Muscle layer of colon (tissue), 2 donors: ENCODE data around the gene SPATA32.

Experiments used
- H3K27ac ChIP-seq: one replicate; pipeline ENCODE4 v1.7.0; 2013; ENCODE audit warnings: low read depth, mild to moderate bottlenecking, low read length, moderate library complexity
- H3K27me3 ChIP-seq, 2 donors: one replicate each; pipeline ENCODE4 v1.7.0; 2013; ENCODE audit warnings: low read length in 2 of 2, mild to moderate bottlenecking in 2 of 2; ENCODE audit not compliant: insufficient read depth in 2 of 2, control insufficient read depth in 1 of 2
- H3K36me3 ChIP-seq: one replicate; pipeline ENCODE4 v1.7.0; 2013; ENCODE audit warnings: mild to moderate bottlenecking, low read length; ENCODE audit not compliant: insufficient read depth
- H3K4me1 ChIP-seq: one replicate; pipeline ENCODE4 v1.7.0; 2013; ENCODE audit warnings: mild to moderate bottlenecking, low read length; ENCODE audit not compliant: insufficient read depth
- H3K4me3 ChIP-seq, 2 donors: one replicate each; pipeline ENCODE4 v1.7.0; 2013; ENCODE audit warnings: low read length in 2 of 2, low read depth in 1 of 2, mild to moderate bottlenecking in 1 of 2, moderate library complexity in 1 of 2
- H3K9ac ChIP-seq: one replicate; pipeline ENCODE4 v1.7.0; 2013; ENCODE audit warnings: low read length
- H3K9me3 ChIP-seq: one replicate; pipeline ENCODE4 v1.7.0; 2013; ENCODE audit warnings: mild to moderate bottlenecking, low read length
- donor health status: abdominal sarcoma.
- donor health status: Adenocarcinoma of cecum.

Gene SPATA32

GRCh38 chr17:45266372-45266926 is 4.6 kb upstream of the SPATA32 start:
- Histone ChIP-seq H3K4me3 (no peak overlapping the region), H3K9ac (no peak overlapping the region), H3K27me3 (no peaks in the 10 kb centered on the region), H3K36me3 (peaks cover 80% of the 10 kb centered on the region), H3K27ac (no peak overlapping the region), H3K9me3 (no peaks in the 10 kb centered on the region), H3K4me1 (peaks cover 10% of the 10 kb centered on the region)

DNA sequence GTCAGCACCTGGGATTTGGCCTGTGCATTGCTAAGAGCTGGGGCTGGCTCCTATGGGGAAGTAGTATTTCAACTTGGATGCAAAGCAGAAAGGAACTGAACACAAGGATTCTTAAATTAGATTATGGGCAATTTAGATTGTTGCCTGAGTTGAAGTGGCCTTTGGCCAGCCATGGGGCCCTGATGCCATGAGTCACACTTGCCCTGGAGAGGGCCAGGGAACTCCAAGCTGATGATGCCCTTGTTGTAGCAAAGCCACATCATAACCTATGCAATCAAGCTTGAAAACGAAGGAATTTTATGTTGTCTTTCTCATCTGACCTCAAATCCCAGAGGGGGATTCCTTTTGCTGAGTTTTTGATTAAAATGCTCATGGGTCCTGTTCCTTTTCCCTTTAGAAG is 3.9 kb upstream of the SPATA32 start:
- Histone ChIP-seq H3K27ac (no peak overlapping the region), H3K4me1 (peaks cover 10% of the 10 kb centered on the region), H3K36me3 (peaks cover 76% of the 10 kb centered on the region)

DNA sequence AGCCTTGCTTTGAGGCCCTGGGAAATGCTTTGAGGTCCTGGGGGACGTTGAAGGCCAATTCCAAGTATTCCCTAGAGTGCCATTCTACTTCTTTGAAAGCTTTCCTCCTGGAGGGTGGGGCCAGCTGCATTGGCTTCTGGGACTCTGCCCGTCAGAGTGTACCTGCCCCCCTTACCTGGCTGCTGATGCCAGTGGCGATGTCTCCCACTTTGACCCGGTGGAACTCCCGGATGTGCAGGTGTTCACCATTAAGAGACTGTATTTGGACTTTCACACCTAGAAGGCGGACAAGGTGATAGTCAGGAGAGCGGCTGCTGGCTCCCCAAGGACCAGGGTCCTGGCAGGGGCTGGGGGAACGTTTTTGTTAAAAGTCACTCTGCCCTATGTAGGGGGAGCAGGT is 3.1 kb upstream of the SPATA32 start:
- no peaks in the 10 kb centered on the region for H3K27me3 ChIP-seq
- peaks cover 68% of the 10 kb centered on the region for H3K36me3 ChIP-seq
- H3K4me1 ChIP-seq, result peaks cover 10% of the 10 kb centered on the region
- no peaks in the 10 kb centered on the region for H3K9me3 ChIP-seq
- H3K27ac ChIP-seq, result no peak overlapping the region
- no peak overlapping the region for H3K4me3 ChIP-seq
- no peak overlapping the region for H3K9ac ChIP-seq

More for the DNA sequence above, 3.9 kb upstream of the SPATA32 start:
- Histone ChIP-seq H3K4me3 (no peak overlapping the region), H3K9me3 (no peaks in the 10 kb centered on the region), H3K9ac (no peak overlapping the region), H3K27me3 (no peaks in the 10 kb centered on the region)

GRCh38 chr17:45264430-45264829 is 2.5 kb upstream of the SPATA32 start:
- Histone ChIP-seq H3K9ac (no peak overlapping the region), H3K4me1 (peaks cover 10% of the 10 kb centered on the region), H3K27me3 (no peaks in the 10 kb centered on the region), H3K4me3 (no peak overlapping the region), H3K27ac (no peak overlapping the region), H3K36me3 (peaks cover 62% of the 10 kb centered on the region), H3K9me3 (no peaks in the 10 kb centered on the region)

DNA sequence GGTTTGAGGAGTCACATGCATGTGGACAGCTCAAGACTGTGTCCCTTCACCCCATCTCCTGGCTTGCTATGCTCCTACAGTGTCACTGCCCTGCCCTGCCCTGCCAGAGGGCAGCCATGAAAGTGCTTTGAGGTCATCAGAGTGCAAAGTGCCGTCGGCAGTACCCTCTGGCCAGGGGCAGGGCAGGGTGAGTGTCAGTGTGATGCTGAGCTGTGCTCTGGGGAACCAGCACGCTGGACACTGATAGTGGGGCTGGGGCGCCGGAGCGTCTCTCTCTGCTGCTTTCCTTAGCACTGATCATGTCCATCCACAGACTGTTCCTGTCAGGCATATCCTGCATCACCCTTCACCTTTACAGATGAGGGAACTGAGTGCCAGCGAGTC is 1.6 kb upstream of the SPATA32 start:
- no peaks in the 10 kb centered on the region for H3K27me3 ChIP-seq
- H3K9ac ChIP-seq, result no peak overlapping the region
- no peak overlapping the region for H3K4me3 ChIP-seq
- H3K36me3 ChIP-seq, result peaks cover 53% of the 10 kb centered on the region
- H3K9me3 ChIP-seq, result no peaks in the 10 kb centered on the region
- no peak overlapping the region for H3K27ac ChIP-seq
- peaks cover 10% of the 10 kb centered on the region for H3K4me1 ChIP-seq

DNA sequence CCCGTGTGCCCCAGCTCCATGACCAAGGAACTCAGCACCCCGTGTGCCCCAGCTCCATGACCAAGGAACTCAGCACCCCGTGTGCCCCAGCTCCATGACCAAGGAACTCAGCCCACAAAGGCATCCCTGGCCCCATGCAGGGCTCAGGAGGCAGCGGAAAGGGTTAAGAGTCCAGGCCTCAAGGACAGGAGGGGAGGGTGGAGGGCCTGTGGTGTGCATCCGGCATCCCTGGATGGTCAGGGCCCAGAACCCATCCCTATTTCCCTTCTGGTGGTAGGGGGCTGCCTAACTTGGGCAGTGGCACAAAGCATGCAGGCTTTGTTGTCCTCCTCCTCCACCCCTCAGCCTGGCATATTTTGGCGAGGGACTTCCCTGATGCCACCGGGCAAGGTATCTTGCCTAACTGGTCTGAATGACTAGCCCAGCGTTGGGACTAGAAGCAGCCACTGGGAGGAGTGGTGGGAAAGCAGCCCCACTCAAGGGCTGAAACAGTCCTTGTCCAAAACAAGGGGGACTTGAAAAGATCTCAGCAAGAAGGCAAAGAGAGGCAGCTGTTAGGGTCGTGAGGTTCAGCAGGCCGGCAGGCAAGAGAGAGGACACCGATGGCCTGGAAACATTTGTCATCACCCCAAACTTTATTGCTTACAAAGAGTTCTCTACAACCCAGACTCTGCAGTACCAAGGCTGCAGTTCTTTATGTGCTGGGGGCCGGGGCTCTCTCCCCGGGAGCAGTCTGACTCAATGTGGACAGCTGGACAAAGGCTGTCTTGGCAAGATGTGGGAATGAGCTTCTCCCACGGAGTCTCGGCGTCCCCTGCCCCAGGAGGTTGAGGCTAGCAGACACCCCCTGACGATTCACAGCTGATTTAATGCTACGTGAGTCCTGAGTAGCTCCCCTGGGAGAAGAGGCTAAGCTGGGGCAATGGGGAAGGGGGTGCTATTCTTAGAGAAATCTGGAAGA is 902 bp upstream of the SPATA32 start:
- peaks cover 10% of the 10 kb centered on the region for H3K4me1 ChIP-seq
- H3K4me3 ChIP-seq, result peak overlapping the region; percentile 55 to 72
- H3K36me3 ChIP-seq, result peaks cover 48% of the 10 kb centered on the region
- no peaks in the 10 kb centered on the region for H3K27me3 ChIP-seq
- no peak overlapping the region for H3K9ac ChIP-seq
- H3K9me3 ChIP-seq, result no peaks in the 10 kb centered on the region
- H3K27ac ChIP-seq, result peak overlapping the region; percentile 36

DNA sequence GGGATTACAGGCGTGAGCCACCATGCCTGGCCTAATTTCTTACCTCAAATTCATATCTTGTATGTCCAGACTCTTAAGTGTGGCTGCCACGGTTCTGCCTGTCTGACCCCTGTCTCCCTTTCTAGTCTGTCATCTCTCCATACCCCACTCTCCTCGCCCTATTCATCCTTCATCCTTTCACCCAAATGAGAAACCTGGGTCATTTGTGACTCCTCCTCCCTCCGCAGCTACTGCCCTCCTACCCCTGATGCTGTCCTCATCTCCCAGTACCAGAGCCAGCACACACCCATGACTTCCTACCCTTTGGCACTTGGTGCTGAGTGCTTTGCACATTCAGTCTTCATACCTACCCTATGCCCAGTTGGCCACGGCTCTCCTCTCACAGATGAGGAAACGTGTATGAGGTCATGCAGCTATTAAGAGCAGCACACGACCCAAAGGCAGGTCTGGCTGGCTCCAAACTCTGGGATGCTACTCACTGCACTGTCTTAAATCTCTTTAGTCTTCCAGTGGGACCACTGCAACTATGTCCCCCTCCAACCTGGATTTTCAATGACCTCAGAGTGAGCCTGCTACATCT is 1.6 kb downstream of the SPATA32 start:
- H3K9ac ChIP-seq, result no peak overlapping the region
- no peak overlapping the region for H3K27ac ChIP-seq
- H3K27me3 ChIP-seq, result no peaks in the 10 kb centered on the region
- H3K4me1 ChIP-seq, result peaks cover 10% of the 10 kb centered on the region
- H3K9me3 ChIP-seq, result no peaks in the 10 kb centered on the region
- peaks cover 26% of the 10 kb centered on the region for H3K36me3 ChIP-seq
- H3K4me3 ChIP-seq, result no peak overlapping the region

- H3K9ac ChIP-seq, result no peak overlapping the region
- no peaks in the 10 kb centered on the region for H3K27me3 ChIP-seq
- no peak overlapping the region for H3K27ac ChIP-seq
- H3K9me3 ChIP-seq, result no peaks in the 10 kb centered on the region
- peaks cover 13% of the 10 kb centered on the region for H3K36me3 ChIP-seq
- no peak overlapping the region for H3K4me3 ChIP-seq
- peaks cover 10% of the 10 kb centered on the region for H3K4me1 ChIP-seq
Observed at GRCh38 chr17:45258981-45259380, 2.9 kb downstream of the SPATA32 start.

- Histone ChIP-seq H3K9ac (no peak overlapping the region), H3K27me3 (no peaks in the 10 kb centered on the region), H3K4me3 (no peak overlapping the region), H3K4me1 (no peaks in the 10 kb centered on the region), H3K36me3 (no peaks in the 10 kb centered on the region), H3K27ac (no peak overlapping the region), H3K9me3 (no peaks in the 10 kb centered on the region)
Observed at GRCh38 chr17:45257115-45257514, 4.8 kb downstream of the SPATA32 start.

- no peak overlapping the region for H3K27ac ChIP-seq
- no peaks in the 10 kb centered on the region for H3K4me1 ChIP-seq
- no peaks in the 10 kb centered on the region for H3K36me3 ChIP-seq
- no peak overlapping the region for H3K4me3 ChIP-seq
- H3K9ac ChIP-seq, result no peak overlapping the region
- H3K27me3 ChIP-seq, result no peaks in the 10 kb centered on the region
- H3K9me3 ChIP-seq, result no peaks in the 10 kb centered on the region
Observed at GRCh38 chr17:45256114-45256966, 5.6 kb downstream of the SPATA32 start.

- H3K36me3 ChIP-seq, result no peaks in the 10 kb centered on the region
- no peaks in the 10 kb centered on the region for H3K27me3 ChIP-seq
- H3K4me3 ChIP-seq, result no peak overlapping the region
- H3K9ac ChIP-seq, result no peak overlapping the region
- no peak overlapping the region for H3K27ac ChIP-seq
- no peaks in the 10 kb centered on the region for H3K9me3 ChIP-seq
- H3K4me1 ChIP-seq, result no peaks in the 10 kb centered on the region
Observed at GRCh38 chr17:45255358-45255757, 6.5 kb downstream of the SPATA32 start.
